Heart left ventricle (tissue), 16 donors: ENCODE results near the gene R3HDM2. TPM values are rescaled to one million over a fixed set of nuclear protein-coding genes. Genes with fewer than 3 reads are reported as not detected.

ENCODE experiments used
- ATAC-seq, 4 donors: fragments of 200-7000 bp; cut with Tn5 transposase; one replicate each; pipeline ENCODE4 v1.9.1; 2020 to 2022; ENCODE audit warnings: moderate library complexity in 4 of 4, mild to moderate bottlenecking in 3 of 4, moderate number of reproducible peaks in 1 of 4
- DNase-seq, 5 donors: peaks; one replicate each; pipeline ENCODE4 v3.0.0-alpha.2; 2020
- H3K27ac ChIP-seq, 12 donors: fragments of 200-600 bp; sonication (generic) in 4 of 12; one replicate each; pipeline versions ENCODE4 v1.5.0 to v1.8.0; 2016 to 2022; ENCODE audit warnings: mild to moderate bottlenecking in 2 of 12
- H3K27me3 ChIP-seq, 9 donors: fragments of 200-600 bp; sonication (generic) in 2 of 9; one replicate each; pipeline versions ENCODE4 v1.5.1 to v1.8.0; 2016 to 2022; ENCODE audit warnings: mild to moderate bottlenecking in 3 of 9
- H3K36me3 ChIP-seq, 9 donors: fragments of 200-600 bp; sonication (generic) in 2 of 9; one replicate each; pipeline versions ENCODE4 v1.5.0 to v1.8.0; 2018 to 2022; ENCODE audit warnings: mild to moderate bottlenecking in 2 of 9
- H3K4me1 ChIP-seq, 12 donors: fragments of 200-600 bp; sonication (generic) in 4 of 12; one replicate each; pipeline versions ENCODE4 v1.5.0 to v1.8.0; 2016 to 2022; ENCODE audit warnings: mild to moderate bottlenecking in 3 of 12
- H3K4me3 ChIP-seq, 12 donors: fragments of 200-600 bp; sonication (generic) in 4 of 12; one replicate each; pipeline versions ENCODE4 v1.5.0 to v1.8.0; 2017 to 2022; ENCODE audit warnings: mild to moderate bottlenecking in 9 of 12, moderate library complexity in 4 of 12
- H3K9me3 ChIP-seq, 12 donors: fragments of 200-600 bp; sonication (generic) in 4 of 12; one replicate each; pipeline versions ENCODE4 v1.5.0 to v1.8.0; 2016 to 2022; ENCODE audit warnings: mild to moderate bottlenecking in 1 of 12
- CTCF ChIP-seq, 12 donors: fragments of 200-600 bp; sonication (generic) in 4 of 12; IDR thresholded peaks; one replicate each; pipeline versions ENCODE4 v1.5.0 to v1.8.0; 2018 to 2022; ENCODE audit warnings: antibody characterized with exemption in 12 of 12, mild to moderate bottlenecking in 5 of 12
- POLR2A ChIP-seq, 2 donors: fragments of 450-650 bp; IDR thresholded peaks; one replicate each; pipeline ENCODE4 v1.6.1; 2017; ENCODE audit warnings: antibody characterized with exemption in 2 of 2, mild to moderate bottlenecking in 2 of 2, moderate library complexity in 2 of 2
- WGBS, 4 donors: extraction: QIAGEN DNeasy Blood & Tissue Kit in 2 of 4; methylation state at CpG; one replicate each; pipeline versions ENCODE4 v1.1.5 to v1.1.7; 2013 to 2018; 5-methylcytosine and 5-hydroxymethylcytosine counted together
- intact Hi-C, 10 donors: fragments of 100-400 bp; cut with DNase I; formaldehyde crosslinking; loops; one replicate each; pipeline versions ENCODE4 v1.11.1 to v1.14.2; 2022
- polyA plus RNA-seq, 2 donors: library from polyadenylated mRNA; stranded (reverse); fragments of 200-250 nt; gene quantifications; one replicate each; pipeline ENCODE4 v1.2.3, GENCODE V29; 2013
- total RNA-seq, 9 donors: library from RNA; depleted of rRNA in 2 of 9; stranded (reverse); fragments of >200 nt in 2 of 9; fragmentation: NEBNext Ultra II Directional in 3 of 9; extraction: Animal tissue kit (Norgen Biotek cat#: 25700) in 3 of 9; gene quantifications; one replicate each; pipeline versions ENCODE4 v1.1.0 to v1.2.4, GENCODE V29; 2016 to 2023
- donor health status: ischemic (EF 13 %, LVEDD 7.1; RV severe dilation, severe dysfunction).
- donor health status: healthy with polysubstance abuse.
- donor health status: DM: no; HTN: yes; CAD: no.
- donor health status: DM: no; HTN: no; CAD: no.
- donor health status: ischemic (EF 25% LVEDD 6.9; RV normal size, moderate dysfunction).
- donor health status: ischemic (EF 25% LVEDD 5.7; RV mildly dilated, moderate dysfunction).
- donor health status: healthy.
- donor health status: DM: yes; HTN: yes; CAD: no.
- donor health status: ischemic (EF 35%, LVEDD 5.7; RV mildly dilated, moderate dysfunction).
- donor health status: nonischemic (EF 11% LVEDD 7.7; RV severe dilation, severe dysfunction).
- donor health status: DM: yes; HTN: yes; CAD: no.
- donor health status: PGD.
- donor health status: ischemic (EF 29% LVEDD 5.4; RV normal size, mild dysfunction).
- donor health status: nonischemic (EF 23%, LVEDD 6.1; RV moderate dilation, normal function).

Gene R3HDM2
- total and polyA plus RNA-seq, 11 donors, result 12.7 to 102 (median 59.8) TPM

- Histone ChIP-seq H3K9me3 (peaks cover 0 to 11% (median 0%) of the 10 kb centered on the region in 12 donors), H3K27ac (no peak overlapping the region), H3K36me3 (no peaks in the 10 kb centered on the region), H3K4me1 (no peaks in the 10 kb centered on the region), H3K27me3 (no peaks in the 10 kb centered on the region), H3K4me3 (no peak overlapping the region)
- no peak for ATAC-seq
- TF ChIP-seq POLR2A (IDR thresholded peaks at IDR 0.05) (no peak), CTCF (IDR thresholded peaks at IDR 0.05) (no peak)
- WGBS, 4 donors, result 89 to 95% (median 91%) methylated on average over 1 of the region's 1 CpG
- no peak for DNase-seq
- intact Hi-C loops, result no loop called here
These were observed 7.6 kb upstream of the R3HDM2 start for GRCh38 chr12:57438400-57438799.

GRCh38 chr12:57435293-57435692, 4.5 kb upstream of the R3HDM2 start:
- intact Hi-C loops, result no loop called here
- Histone ChIP-seq H3K9me3 (no peaks in the 10 kb centered on the region), H3K27ac (no peak overlapping the region), H3K27me3 (no peaks in the 10 kb centered on the region), H3K36me3 (no peaks in the 10 kb centered on the region), H3K4me3 (no peak overlapping the region), H3K4me1 (peaks cover 0 to 7% (median 4%) of the 10 kb centered on the region in 12 donors)
- TF ChIP-seq POLR2A (IDR thresholded peaks at IDR 0.05) (no peak), CTCF (IDR thresholded peaks at IDR 0.05) (no peak)
- 60 to 67% (median 65%) methylated on average over 4 of the region's 4 CpGs for WGBS, 4 donors
- DNase-seq, result no peak
- no peak for ATAC-seq

GRCh38 chr12:57434517-57435223, 3.8 kb upstream of the R3HDM2 start, which contains the start of gene INHBC:
INHBC (plus strand) TSS chr12:57434784; CDS start chr12:57434887, 103 bp downstream.
- WGBS, 4 donors, result 59 to 78% (median 71%) methylated on average over 6 to 8 of the region's 8 CpGs
- no peaks in the 10 kb centered on the region for H3K9me3 ChIP-seq
- no peak within 1 kb of the TSS for H3K27ac ChIP-seq
- no peak for ATAC-seq
- no peaks in the 10 kb centered on the region for H3K36me3 ChIP-seq
- intact Hi-C loops, result no loop called here
- H3K4me1 ChIP-seq, result peaks cover 0 to 11% (median 6%) of the 10 kb centered on the region in 12 donors
- no peaks in the 10 kb centered on the region for H3K27me3 ChIP-seq
- no peak for DNase-seq
- H3K4me3 ChIP-seq, result no peak within 1 kb of the TSS
- TF ChIP-seq CTCF (IDR thresholded peaks at IDR 0.05) (no peak), POLR2A (IDR thresholded peaks at IDR 0.05) (no peak)

GRCh38 chr12:57433370-57433769, 2.5 kb upstream of the R3HDM2 start:
- TF ChIP-seq POLR2A (IDR thresholded peaks at IDR 0.05) (no peak), CTCF (IDR thresholded peaks at IDR 0.05) (no peak)
- no peak overlapping the region for H3K4me3 ChIP-seq
- H3K27me3 ChIP-seq, result no peaks in the 10 kb centered on the region
- no peak for ATAC-seq
- DNase-seq, result no peak
- no peaks in the 10 kb centered on the region for H3K36me3 ChIP-seq
- WGBS, 4 donors, result 77 to 93% (median 78%) methylated on average over 3 of the region's 3 CpGs
- no peaks in the 10 kb centered on the region for H3K9me3 ChIP-seq
- H3K4me1 ChIP-seq, result peaks cover 0 to 23% (median 11%) of the 10 kb centered on the region in 12 donors
- intact Hi-C loops, result no loop called here
- no peak overlapping the region for H3K27ac ChIP-seq
